Measurements from ENCODE around the gene MAGOHB. TPM values are rescaled to one million over a fixed set of nuclear protein-coding genes. Genes with fewer than 3 reads are reported as not detected.
A peak's percentile ranks its signal among the peaks of the same experiment; 100 is the strongest.

The MAGOHB gene
- total RNA-seq, 1 donor from 2014 or later: 22.1 TPM

GRCh38 chr12:10567813-10568212 is 45.6 kb downstream of the MAGOHB start:
- no peak for DNase-seq
- TF ChIP-seq, protein P1, sequence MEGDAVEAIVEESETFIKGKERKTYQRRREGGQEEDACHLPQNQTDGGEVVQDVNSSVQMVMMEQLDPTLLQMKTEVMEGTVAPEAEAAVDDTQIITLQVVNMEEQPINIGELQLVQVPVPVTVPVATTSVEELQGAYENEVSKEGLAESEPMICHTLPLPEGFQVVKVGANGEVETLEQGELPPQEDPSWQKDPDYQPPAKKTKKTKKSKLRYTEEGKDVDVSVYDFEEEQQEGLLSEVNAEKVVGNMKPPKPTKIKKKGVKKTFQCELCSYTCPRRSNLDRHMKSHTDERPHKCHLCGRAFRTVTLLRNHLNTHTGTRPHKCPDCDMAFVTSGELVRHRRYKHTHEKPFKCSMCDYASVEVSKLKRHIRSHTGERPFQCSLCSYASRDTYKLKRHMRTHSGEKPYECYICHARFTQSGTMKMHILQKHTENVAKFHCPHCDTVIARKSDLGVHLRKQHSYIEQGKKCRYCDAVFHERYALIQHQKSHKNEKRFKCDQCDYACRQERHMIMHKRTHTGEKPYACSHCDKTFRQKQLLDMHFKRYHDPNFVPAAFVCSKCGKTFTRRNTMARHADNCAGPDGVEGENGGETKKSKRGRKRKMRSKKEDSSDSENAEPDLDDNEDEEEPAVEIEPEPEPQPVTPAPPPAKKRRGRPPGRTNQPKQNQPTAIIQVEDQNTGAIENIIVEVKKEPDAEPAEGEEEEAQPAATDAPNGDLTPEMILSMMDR (IDR thresholded peaks at IDR 0.05; ENCODE audit: partially characterized antibody, unreplicated experiment): no peak
- no peaks in the 10 kb centered on the region for H3K36me3 Mint-ChIP-seq (ENCODE audit: unreplicated experiment)
- H3K27ac Mint-ChIP-seq (ENCODE audit: unreplicated experiment): no peak overlapping the region
- H3K4me1 Mint-ChIP-seq (ENCODE audit: low read depth, unreplicated experiment): no peaks in the 10 kb centered on the region
- H3K4me3 Mint-ChIP-seq (ENCODE audit: unreplicated experiment): no peak overlapping the region
- H3K9me3 Mint-ChIP-seq (ENCODE audit: unreplicated experiment): peaks cover 2% of the 10 kb centered on the region
- H3K27me3 Mint-ChIP-seq (ENCODE audit: unreplicated experiment): no peaks in the 10 kb centered on the region

DNA sequence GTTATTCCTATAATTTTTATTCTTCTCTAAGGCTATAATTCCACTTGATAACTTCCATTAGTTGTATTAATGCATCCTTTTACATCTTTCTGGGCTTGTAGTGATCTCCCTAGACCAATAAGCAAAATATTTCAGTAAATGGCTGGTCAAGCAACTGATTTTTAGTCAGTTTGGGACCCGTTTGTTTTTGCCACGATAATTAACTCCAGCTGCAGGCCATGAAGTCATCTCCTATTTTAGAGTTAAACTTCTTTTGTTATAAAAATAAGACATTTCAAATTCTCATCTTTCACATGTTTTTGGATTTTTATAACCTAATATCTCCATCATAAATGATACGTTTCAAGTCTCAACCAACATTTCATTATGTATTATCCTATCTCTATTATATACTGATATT is 49.4 kb downstream of the MAGOHB start:
- Mint-ChIP-seq H3K9me3 (ENCODE audit: unreplicated experiment) (peaks cover 2% of the 10 kb centered on the region), H3K4me1 (ENCODE audit: low read depth, unreplicated experiment) (no peaks in the 10 kb centered on the region), H3K27ac (ENCODE audit: unreplicated experiment) (no peak overlapping the region), H3K27me3 (ENCODE audit: unreplicated experiment) (no peaks in the 10 kb centered on the region), H3K4me3 (ENCODE audit: unreplicated experiment) (no peak overlapping the region), H3K36me3 (ENCODE audit: unreplicated experiment) (no peaks in the 10 kb centered on the region)
- TF ChIP-seq, protein P1 (IDR thresholded peaks at IDR 0.05; ENCODE audit: partially characterized antibody, unreplicated experiment): no peak
- no peak for DNase-seq

- TF ChIP-seq, protein P1 (IDR thresholded peaks at IDR 0.05; ENCODE audit: partially characterized antibody, unreplicated experiment): no peak
- H3K36me3 Mint-ChIP-seq (ENCODE audit: unreplicated experiment): no peaks in the 10 kb centered on the region
These were observed 50.4 kb downstream of the MAGOHB start for GRCh38 chr12:10563002-10563401.

DNA sequence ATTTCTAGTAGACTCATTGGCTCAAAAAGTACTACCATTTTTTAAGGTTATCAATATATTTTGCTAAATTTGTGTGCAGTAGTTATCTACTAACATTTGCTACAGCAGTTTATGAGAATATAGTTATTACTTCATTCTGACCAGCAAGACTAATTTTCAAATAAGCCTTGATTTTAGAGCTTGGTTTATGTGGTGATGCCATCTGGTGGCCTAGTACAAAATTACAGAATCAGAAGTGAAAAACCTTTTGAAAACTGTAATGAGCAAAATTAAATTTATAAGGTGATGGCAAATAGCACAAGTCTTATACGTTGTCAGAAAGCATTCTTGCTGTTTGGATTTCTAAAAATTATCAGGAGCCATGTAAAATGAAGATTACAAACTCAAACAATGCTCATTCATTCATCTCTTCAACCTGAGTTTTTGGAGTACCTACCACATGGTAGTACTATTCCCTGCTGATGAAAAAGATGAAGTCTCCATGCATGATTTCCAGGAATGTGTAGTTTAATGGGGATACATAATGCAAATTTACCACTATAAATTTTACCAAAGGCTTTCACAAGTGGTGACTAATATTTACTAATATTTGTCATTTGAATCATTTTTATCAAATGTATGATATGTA is 51.0 kb downstream of the MAGOHB start:
- Mint-ChIP-seq H3K9me3 (ENCODE audit: unreplicated experiment) (peaks cover 2% of the 10 kb centered on the region), H3K4me1 (ENCODE audit: low read depth, unreplicated experiment) (no peaks in the 10 kb centered on the region), H3K36me3 (ENCODE audit: unreplicated experiment) (no peaks in the 10 kb centered on the region), H3K27me3 (ENCODE audit: unreplicated experiment) (no peaks in the 10 kb centered on the region), H3K27ac (ENCODE audit: unreplicated experiment) (no peak overlapping the region), H3K4me3 (ENCODE audit: unreplicated experiment) (no peak overlapping the region)
- DNase-seq: no peak
- TF ChIP-seq, protein P1 (IDR thresholded peaks at IDR 0.05; ENCODE audit: partially characterized antibody, unreplicated experiment): peak; percentile 83

More at GRCh38 chr12:10563002-10563401, 50.4 kb downstream of the MAGOHB start:
- Mint-ChIP-seq H3K27me3 (ENCODE audit: unreplicated experiment) (no peaks in the 10 kb centered on the region), H3K4me3 (ENCODE audit: unreplicated experiment) (no peak overlapping the region), H3K9me3 (ENCODE audit: unreplicated experiment) (peaks cover 2% of the 10 kb centered on the region), H3K27ac (ENCODE audit: unreplicated experiment) (no peak overlapping the region), H3K4me1 (ENCODE audit: low read depth, unreplicated experiment) (no peaks in the 10 kb centered on the region)
- DNase-seq: no peak

- Mint-ChIP-seq H3K9me3 (ENCODE audit: unreplicated experiment) (no peaks in the 10 kb centered on the region), H3K4me1 (ENCODE audit: low read depth, unreplicated experiment) (no peaks in the 10 kb centered on the region), H3K36me3 (ENCODE audit: unreplicated experiment) (no peaks in the 10 kb centered on the region), H3K4me3 (ENCODE audit: unreplicated experiment) (no peak overlapping the region), H3K27ac (ENCODE audit: unreplicated experiment) (no peak overlapping the region), H3K27me3 (ENCODE audit: unreplicated experiment) (no peaks in the 10 kb centered on the region)
- DNase-seq: no peak
- TF ChIP-seq, protein P1 (IDR thresholded peaks at IDR 0.05; ENCODE audit: partially characterized antibody, unreplicated experiment): no peak
These were observed 54.2 kb downstream of the MAGOHB start for GRCh38 chr12:10559244-10559643.

All from glutamatergic neuron (in vitro differentiated cells).